PC-9 (cell line): ENCODE measurements around the gene FUOM. TPM values are rescaled to one million over a fixed set of nuclear protein-coding genes. Genes with fewer than 3 reads are reported as not detected.

Experiments used
- BruUV-seq: library from RNA; stranded (reverse); fragments of 400-500 nt; replicated peaks from 2 replicates; lab custom pipeline; 2021; lab: Mats Ljungman, UMichigan
- CTCF ChIA-PET: fragments of 300-600 bp; sonication (Branson Sonifier 250); formaldehyde crosslinking; loops from one replicate; lab custom pipeline; 2022; ENCODE audit warnings: antibody characterized with exemption; lab: Charles Lee
- POLR2A ChIA-PET: fragments of 300-600 bp; sonication (Branson Sonifier 250); formaldehyde crosslinking; loops from one replicate; lab custom pipeline; 2022; ENCODE audit warnings: antibody characterized with exemption; ENCODE audit not compliant: unreplicated experiment; lab: Charles Lee
- DNase-seq, 2 experiments: peaks; one replicate each; pipeline versions ENCODE4 v3.0.0 to v3.0.0-alpha.2; 2015 to 2022; ENCODE audit warnings: mixed read lengths in 1 of 2
- H2AFZ ChIP-seq: fragments of 200-600 bp; sonication (generic); 2 replicates; pipeline ENCODE4 v1.8.1; 2017; ENCODE audit warnings: antibody characterized with exemption
- H3F3A ChIP-seq: fragments of 200-600 bp; sonication (generic); 2 replicates; pipeline ENCODE4 v1.8.1; 2017; ENCODE audit warnings: antibody characterized with exemption, mild to moderate bottlenecking, low read depth; ENCODE audit not compliant: insufficient read depth
- H3K27ac ChIP-seq: fragments of 200-600 bp; sonication (generic); 2 replicates; pipeline ENCODE4 v1.6.1; 2016; ENCODE audit warnings: mixed run types
- H3K27me3 ChIP-seq: fragments of 200-600 bp; sonication (generic); 2 replicates; pipeline ENCODE4 v1.6.1; 2016; ENCODE audit warnings: low read depth, mixed run types; ENCODE audit not compliant: insufficient read depth
- H3K36me3 ChIP-seq: fragments of 200-600 bp; sonication (generic); 2 replicates; pipeline ENCODE4 v1.6.1; 2016; ENCODE audit warnings: low read depth, mixed run types
- H3K4me1 ChIP-seq: fragments of 200-600 bp; sonication (generic); replicated peaks from 2 replicates; pipeline ENCODE4 v1.6.1; 2016; ENCODE audit warnings: mixed run types; ENCODE audit not compliant: insufficient read depth
- H3K4me2 ChIP-seq: fragments of 200-600 bp; sonication (generic); 2 replicates; pipeline ENCODE4 v1.6.1; 2017; ENCODE audit warnings: mixed run types
- H3K4me3 ChIP-seq: fragments of 200-600 bp; sonication (generic); 2 replicates; pipeline ENCODE4 v1.6.1; 2016; ENCODE audit warnings: mixed run types
- H3K79me2 ChIP-seq: fragments of 200-600 bp; sonication (generic); 2 replicates; pipeline ENCODE4 v1.6.1; 2017; ENCODE audit warnings: low read depth, mixed run types
- H3K9me2 ChIP-seq: fragments of 200-600 bp; sonication (generic); 2 replicates; pipeline ENCODE4 v1.8.1; 2017; ENCODE audit warnings: mild to moderate bottlenecking; ENCODE audit not compliant: insufficient read depth
- H3K9me3 ChIP-seq: fragments of 200-600 bp; sonication (generic); 2 replicates; pipeline ENCODE4 v1.8.1; 2016; ENCODE audit warnings: low read depth; ENCODE audit not compliant: insufficient read depth
- H4K20me1 ChIP-seq: fragments of 200-600 bp; sonication (generic); 2 replicates; pipeline ENCODE4 v1.8.1; 2017; ENCODE audit not compliant: insufficient read depth
- EZH2 ChIP-seq: fragments of 200-600 bp; sonication (generic); IDR thresholded peaks from 2 replicates; pipeline ENCODE4 v1.8.0; 2017; ENCODE audit warnings: antibody characterized with exemption, low read depth
- intact Hi-C: fragments of 100-400 bp; cut with micrococcal nuclease; formaldehyde crosslinking; loops from one replicate; pipeline ENCODE4 v1.10.0; 2022; ENCODE audit not compliant: unreplicated experiment
- total RNA-seq: library from RNA; stranded (reverse); gene quantifications from 2 replicates; pipeline ENCODE4 v1.2.3, GENCODE V29; 2021
- TF ChIP-seq, protein P1 (sequence below): fragments of 200-600 bp; sonication (generic); conservative IDR thresholded peaks from 2 replicates; pipeline ENCODE4 v1.6.1; 2017; ENCODE audit warnings: mixed run types, antibody characterized with exemption, mild to moderate bottlenecking, moderate library complexity

FUOM gene
- total RNA-seq, 1 experiment from 2014 or later = 7.4 TPM

DNA sequence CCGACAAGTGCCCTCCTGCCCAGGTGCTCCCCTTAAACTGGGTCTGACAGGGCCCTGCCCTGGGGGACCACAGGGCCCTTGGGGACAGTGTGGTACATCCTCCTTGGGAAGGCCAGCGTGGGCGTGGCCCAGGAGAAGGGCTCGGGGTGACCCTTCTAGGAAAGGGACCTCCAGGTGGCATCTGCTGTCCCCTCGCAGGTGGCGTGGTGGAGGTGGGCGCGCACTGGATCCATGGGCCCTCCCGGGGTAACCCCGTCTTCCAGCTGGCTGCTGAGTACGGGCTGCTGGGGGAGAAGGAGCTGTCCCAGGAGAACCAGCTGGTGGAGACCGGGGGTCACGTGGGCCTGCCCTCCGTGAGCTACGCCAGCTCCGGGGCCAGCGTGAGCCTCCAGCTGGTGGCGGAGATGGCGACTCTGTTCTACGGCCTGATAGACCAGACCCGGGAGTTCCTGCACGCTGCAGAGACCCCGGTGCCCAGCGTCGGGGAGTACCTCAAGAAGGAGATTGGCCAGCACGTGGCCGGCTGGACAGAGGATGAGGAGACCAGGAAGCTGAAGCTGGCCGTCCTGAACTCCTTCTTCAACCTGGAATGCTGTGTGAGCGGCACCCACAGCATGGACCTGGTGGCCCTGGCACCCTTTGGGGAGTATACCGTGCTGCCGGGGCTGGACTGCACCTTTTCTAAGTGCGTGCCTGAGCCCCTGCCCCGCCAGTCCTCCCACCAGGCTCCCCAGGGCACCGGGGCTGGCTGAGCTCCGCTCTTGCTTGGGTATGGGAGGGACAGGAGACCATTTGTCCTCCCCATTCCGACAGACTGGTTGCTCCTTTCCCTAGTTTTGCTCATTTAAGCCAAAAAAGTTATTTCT is 22.2 kb upstream of the FUOM start:
- H3K4me2 ChIP-seq = peak overlapping the region; percentile 63; the same call in 1 of the 2 replicates
- H4K20me1 ChIP-seq = no peaks in the 10 kb centered on the region
- TF ChIP-seq, protein P1, sequence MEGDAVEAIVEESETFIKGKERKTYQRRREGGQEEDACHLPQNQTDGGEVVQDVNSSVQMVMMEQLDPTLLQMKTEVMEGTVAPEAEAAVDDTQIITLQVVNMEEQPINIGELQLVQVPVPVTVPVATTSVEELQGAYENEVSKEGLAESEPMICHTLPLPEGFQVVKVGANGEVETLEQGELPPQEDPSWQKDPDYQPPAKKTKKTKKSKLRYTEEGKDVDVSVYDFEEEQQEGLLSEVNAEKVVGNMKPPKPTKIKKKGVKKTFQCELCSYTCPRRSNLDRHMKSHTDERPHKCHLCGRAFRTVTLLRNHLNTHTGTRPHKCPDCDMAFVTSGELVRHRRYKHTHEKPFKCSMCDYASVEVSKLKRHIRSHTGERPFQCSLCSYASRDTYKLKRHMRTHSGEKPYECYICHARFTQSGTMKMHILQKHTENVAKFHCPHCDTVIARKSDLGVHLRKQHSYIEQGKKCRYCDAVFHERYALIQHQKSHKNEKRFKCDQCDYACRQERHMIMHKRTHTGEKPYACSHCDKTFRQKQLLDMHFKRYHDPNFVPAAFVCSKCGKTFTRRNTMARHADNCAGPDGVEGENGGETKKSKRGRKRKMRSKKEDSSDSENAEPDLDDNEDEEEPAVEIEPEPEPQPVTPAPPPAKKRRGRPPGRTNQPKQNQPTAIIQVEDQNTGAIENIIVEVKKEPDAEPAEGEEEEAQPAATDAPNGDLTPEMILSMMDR = no peak
- no peak for TF ChIP-seq EZH2
- ChIA-PET POLR2A (no interaction called here), CTCF (no interaction called here)
- intact Hi-C loops = loop anchor here (2.0 to 10.0 kb wide), 2 partner anchors 15 to 145 kb away; partner anchors contain the start of genes CYP2E1 and MTG1
- H3K36me3 ChIP-seq = no peaks in the 10 kb centered on the region
- no peak overlapping the region for H2AFZ ChIP-seq
- TSS peak; percentile 32 for BruUV-seq
- no peak overlapping the region for H3K4me3 ChIP-seq
- H3K9me2 ChIP-seq = no peaks in the 10 kb centered on the region
- H3K27ac ChIP-seq = no peak overlapping the region
- no peak for DNase-seq
- no peaks in the 10 kb centered on the region for H3K4me1 ChIP-seq
- H3K27me3 ChIP-seq = no peaks in the 10 kb centered on the region
- no peaks in the 10 kb centered on the region for H3K79me2 ChIP-seq
- H3F3A ChIP-seq = no peaks in the 10 kb centered on the region
- no peaks in the 10 kb centered on the region for H3K9me3 ChIP-seq

DNA sequence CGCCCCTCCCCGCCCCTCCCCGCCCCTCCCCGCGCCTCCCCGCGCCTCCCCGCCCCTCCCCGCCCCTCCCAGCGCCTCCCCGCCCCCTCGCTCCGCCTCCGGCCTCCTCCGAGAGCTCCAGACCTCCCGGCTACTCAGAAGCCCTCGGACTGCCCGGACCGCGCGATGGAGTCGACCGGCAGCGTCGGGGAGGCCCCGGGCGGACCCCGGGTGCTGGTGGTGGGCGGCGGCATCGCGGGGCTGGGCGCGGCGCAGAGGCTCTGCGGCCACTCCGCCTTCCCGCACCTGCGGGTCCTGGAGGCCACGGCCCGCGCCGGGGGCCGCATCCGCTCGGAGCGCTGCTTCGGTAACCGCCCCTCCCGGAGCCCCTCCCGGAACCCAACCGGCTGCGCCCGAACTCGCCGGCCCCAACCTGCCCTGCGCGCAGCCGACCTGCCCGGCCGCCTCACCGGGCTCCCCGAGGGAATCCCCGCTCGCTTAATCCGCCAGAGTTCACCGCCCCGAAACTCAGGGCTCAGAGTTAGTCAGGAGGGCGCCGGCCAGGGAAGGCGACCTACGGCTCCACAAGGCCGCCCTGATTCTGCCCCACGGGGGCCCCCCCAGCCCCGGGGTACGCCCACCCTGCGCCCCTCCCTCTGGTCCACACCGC is 21.5 kb upstream of the FUOM start, which contains the start of gene PAOX:
PAOX (plus strand) TSS at position 111 of the 649 bp plus-strand sequence; CDS start at position 166, 55 bp downstream.
- intact Hi-C loops = loop anchor here (2.0 to 10.0 kb wide), 2 partner anchors 16 to 146 kb away; partner anchors contain the start of genes CYP2E1 and MTG1
- H3K9me2 ChIP-seq = no peaks in the 10 kb centered on the region
- no TSS peak for BruUV-seq
- H4K20me1 ChIP-seq = no peaks in the 10 kb centered on the region
- H3K4me1 ChIP-seq = no peaks in the 10 kb centered on the region
- peak in 1 of 2 experiments; percentile 55 for DNase-seq
- no peaks in the 10 kb centered on the region for H3K27me3 ChIP-seq
- H3K36me3 ChIP-seq = no peaks in the 10 kb centered on the region
- H3K27ac ChIP-seq = no peak within 1 kb of the TSS
- ChIA-PET POLR2A (no interaction called here), CTCF (interaction anchor here (0.6 kb wide), 1 partner anchor 122 kb away, joined by 11 read pairs; no protein-coding TSS in a partner anchor)
- no peaks in the 10 kb centered on the region for H3K9me3 ChIP-seq
- H3K4me2 ChIP-seq = peak within 1 kb of the TSS; percentile 93
- no peaks in the 10 kb centered on the region for H3K79me2 ChIP-seq
- no peak for TF ChIP-seq EZH2
- TF ChIP-seq, protein P1 = no peak
- peak within 1 kb of the TSS; percentile 89 for H2AFZ ChIP-seq
- peak within 1 kb of the TSS; percentile 64 for H3K4me3 ChIP-seq
- no peaks in the 10 kb centered on the region for H3F3A ChIP-seq
